Liver (tissue), 9 donors: ENCODE data around the gene WIF1. TPM values are rescaled to one million over a fixed set of nuclear protein-coding genes. Genes with fewer than 3 reads are reported as not detected.

Experiments used
- DNase-seq: peaks from one replicate; pipeline ENCODE4 v3.0.0-alpha.2; 2017; ENCODE audit warnings: low spot score
- H3K27ac ChIP-seq, 2 donors: one replicate each; pipeline ENCODE4 v1.7.0; 2013; ENCODE audit warnings: inconsistent platforms in 2 of 2, low read length in 2 of 2, control low read depth in 1 of 2, low read depth in 1 of 2, mild to moderate bottlenecking in 1 of 2
- H3K27me3 ChIP-seq, 4 donors: one replicate each; pipeline versions ENCODE4 v1.6.1 to v1.7.0; 2013; ENCODE audit warnings: low read length in 3 of 4, inconsistent platforms in 1 of 4, mild to moderate bottlenecking in 1 of 4, moderate library complexity in 1 of 4; ENCODE audit not compliant: control insufficient read depth in 4 of 4, insufficient read depth in 4 of 4
- H3K36me3 ChIP-seq, 4 donors: one replicate each; pipeline versions ENCODE4 v1.6.1 to v1.7.0; 2013; ENCODE audit warnings: low read length in 3 of 4, mild to moderate bottlenecking in 3 of 4, low read depth in 1 of 4, moderate library complexity in 1 of 4; ENCODE audit not compliant: control insufficient read depth in 4 of 4, insufficient read depth in 3 of 4
- H3K4me1 ChIP-seq, 4 donors: one replicate each; pipeline versions ENCODE4 v1.6.1 to v1.7.0; 2013; ENCODE audit warnings: low read length in 3 of 4, mild to moderate bottlenecking in 3 of 4, moderate library complexity in 1 of 4; ENCODE audit not compliant: control insufficient read depth in 4 of 4, insufficient read depth in 4 of 4
- H3K4me3 ChIP-seq, 3 donors: one replicate each; pipeline versions ENCODE4 v1.6.1 to v1.7.0; 2013; ENCODE audit warnings: low read length in 3 of 3, control low read depth in 1 of 3, low read depth in 1 of 3, mild to moderate bottlenecking in 1 of 3
- H3K9ac ChIP-seq, 2 donors: one replicate each; pipeline ENCODE4 v1.7.0; 2013; ENCODE audit warnings: low read length in 2 of 2, mild to moderate bottlenecking in 2 of 2, moderate library complexity in 2 of 2, control low read depth in 1 of 2, low read depth in 1 of 2
- H3K9me3 ChIP-seq, 4 donors: one replicate each; pipeline versions ENCODE4 v1.6.1 to v1.7.0; 2013; ENCODE audit warnings: low read length in 3 of 4; ENCODE audit not compliant: control insufficient read depth in 4 of 4
- EGR1 ChIP-seq, 2 donors: IDR thresholded peaks; 2 replicates each; pipeline ENCODE4 v1.6.1; 2016 to 2018; ENCODE audit warnings: antibody characterized with exemption in 2 of 2, low read depth in 2 of 2
- FOXA1 ChIP-seq: IDR thresholded peaks from 2 replicates; pipeline ENCODE4 v1.6.1; 2016; ENCODE audit warnings: antibody characterized with exemption
- FOXA2 ChIP-seq: IDR thresholded peaks from 2 replicates; pipeline ENCODE4 v1.6.1; 2016; ENCODE audit warnings: antibody characterized with exemption
- GABPA ChIP-seq, 2 donors: IDR thresholded peaks in 1 of 2; conservative IDR thresholded peaks in 1 of 2; 2 replicates each; pipeline ENCODE4 v1.6.1; 2016; ENCODE audit warnings: antibody characterized with exemption in 2 of 2, mild to moderate bottlenecking in 1 of 2, moderate library complexity in 1 of 2
- HNF4A ChIP-seq, 2 donors: conservative IDR thresholded peaks; 2 replicates each; pipeline ENCODE4 v1.6.1; 2016; ENCODE audit warnings: antibody characterized with exemption in 2 of 2, mild to moderate bottlenecking in 2 of 2
- HNF4G ChIP-seq: IDR thresholded peaks from 2 replicates; pipeline ENCODE4 v1.6.1; 2016; ENCODE audit warnings: antibody characterized with exemption
- JUND ChIP-seq, 2 donors: IDR thresholded peaks; 2 replicates each; pipeline ENCODE4 v1.6.1; 2016; ENCODE audit warnings: antibody characterized with exemption in 2 of 2
- RAD21 ChIP-seq, 2 donors: IDR thresholded peaks; 2 replicates each; pipeline ENCODE4 v1.6.1; 2016; ENCODE audit warnings: antibody characterized with exemption in 2 of 2, mild to moderate bottlenecking in 2 of 2
- RXRA ChIP-seq, 2 donors: IDR thresholded peaks; 2 replicates each; pipeline ENCODE4 v1.6.1; 2017 to 2018; ENCODE audit warnings: antibody characterized with exemption in 2 of 2, mild to moderate bottlenecking in 1 of 2
- SP1 ChIP-seq: IDR thresholded peaks from 2 replicates; pipeline ENCODE4 v1.6.1; 2018; ENCODE audit warnings: antibody characterized with exemption, mild to moderate bottlenecking
- TAF1 ChIP-seq: conservative IDR thresholded peaks from 2 replicates; pipeline ENCODE4 v1.6.1; 2016; ENCODE audit warnings: antibody characterized with exemption, mild to moderate bottlenecking
- YY1 ChIP-seq: IDR thresholded peaks from 2 replicates; pipeline ENCODE4 v1.6.1; 2016; ENCODE audit warnings: antibody characterized with exemption, mild to moderate bottlenecking
- WGBS: extraction: QIAGEN DNeasy Blood & Tissue Kit; methylation state at CpG from one replicate; pipeline ENCODE4 v1.1.7; 2013; 5-methylcytosine and 5-hydroxymethylcytosine counted together
- polyA plus RNA-seq, 2 donors: library from polyadenylated mRNA; stranded (reverse) in 1 of 2; unstranded in 1 of 2; fragments of 200-250 nt in 1 of 2; fragments of >200 nt in 1 of 2; fragmentation: Nextera tagmentation in 1 of 2; extraction: Ambion mirVana in 1 of 2; gene quantifications; one replicate each; pipeline versions ENCODE4 v1.2.1 to v1.2.3, GENCODE V29; 2013 to 2015
- total RNA-seq, 2 donors: library from RNA; depleted of rRNA; stranded (reverse); fragments of >200 nt; gene quantifications; one replicate each; pipeline ENCODE4 v1.2.3, GENCODE V29; 2014
- TF ChIP-seq, protein P1 (sequence below): IDR thresholded peaks from 2 replicates; pipeline ENCODE4 v1.6.1; 2016; ENCODE audit warnings: antibody characterized with exemption
- TF ChIP-seq, protein P2 (sequence below): IDR thresholded peaks from 2 replicates; pipeline ENCODE4 v1.6.1; 2016; ENCODE audit warnings: antibody characterized with exemption, mild to moderate bottlenecking
- TF ChIP-seq, protein P3 (sequence below): IDR thresholded peaks from 2 replicates; pipeline ENCODE4 v1.6.1; 2016; ENCODE audit warnings: antibody characterized with exemption
- TF ChIP-seq, protein P4 (sequence below): IDR thresholded peaks from 2 replicates; pipeline ENCODE4 v1.6.1; 2016; ENCODE audit warnings: antibody characterized with exemption
- TF ChIP-seq, protein P5 (sequence below): fragments of 150-350 bp; IDR thresholded peaks from 2 replicates; pipeline ENCODE4 v1.5.1; 2017; ENCODE audit warnings: improper control_type of control experiment, low read depth, low read length; ENCODE audit not compliant: missing input control
- donor health status: healthy.
- donor health status: healthy.
- donor health status: healthy.
- donor health status: healthy.
- donor health status: healthy.

The WIF1 gene
- total and polyA plus RNA-seq, 4 donors: not detected

DNA sequence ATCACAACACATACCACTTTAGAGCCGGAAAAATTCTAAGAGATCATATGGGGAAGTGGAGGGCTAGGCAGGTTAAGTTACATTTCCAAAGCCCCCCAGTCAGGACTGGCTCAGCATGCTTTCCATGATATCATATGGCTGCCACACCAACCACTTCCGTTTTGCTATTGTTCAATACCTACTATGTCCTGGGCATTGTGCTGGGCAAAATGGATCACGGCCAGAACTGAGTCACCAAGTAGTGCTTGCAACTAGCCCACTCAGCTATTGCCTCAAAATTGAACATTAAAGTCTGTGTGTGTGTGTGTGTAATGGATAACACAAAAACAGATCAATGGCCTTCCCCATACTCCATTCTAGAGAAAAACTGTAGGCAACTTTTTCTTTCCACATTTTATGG is 22.7 kb downstream of the WIF1 start:
- no peak for DNase-seq
- Histone ChIP-seq H3K4me1 (no peaks in the 10 kb centered on the region), H3K36me3 (no peaks in the 10 kb centered on the region), H3K27me3 (no peaks in the 10 kb centered on the region), H3K4me3 (no peak overlapping the region), H3K27ac (no peak overlapping the region), H3K9ac (no peak overlapping the region), H3K9me3 (no peaks in the 10 kb centered on the region)
- WGBS: 89% methylated on average over 3 of the region's 3 CpGs
- no peak for TF ChIP-seq EGR1 (IDR thresholded peaks at IDR 0.05; ENCODE audit: low read depth in 2 of 2)

DNA sequence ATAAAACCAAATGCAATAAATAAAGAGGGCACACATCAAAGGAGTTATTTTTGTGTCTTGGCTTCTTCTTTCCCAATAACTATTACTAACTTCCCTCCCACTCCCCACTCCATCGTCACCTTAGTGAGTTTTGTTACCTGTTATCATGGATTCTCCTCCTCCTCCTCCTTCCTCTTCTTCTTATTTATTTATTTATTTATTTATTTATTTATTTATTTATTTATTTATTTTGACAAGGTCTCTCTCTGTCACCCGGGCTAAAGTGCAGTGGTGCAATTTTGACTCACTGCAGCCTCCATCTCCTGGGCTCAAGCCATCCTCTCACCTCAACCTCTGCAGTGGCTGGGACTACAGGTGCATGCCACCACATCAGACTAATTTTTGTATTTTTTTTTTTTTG is 26.4 kb downstream of the WIF1 start:
- Histone ChIP-seq H3K9ac (no peak overlapping the region), H3K4me3 (no peak overlapping the region), H3K27me3 (peaks cover 0 to 3% (median under 1%) of the 10 kb centered on the region in 4 donors), H3K9me3 (no peaks in the 10 kb centered on the region), H3K36me3 (no peaks in the 10 kb centered on the region), H3K4me1 (no peaks in the 10 kb centered on the region), H3K27ac (no peak overlapping the region)
- no peak for DNase-seq
- WGBS: 83% methylated on average over 2 of the region's 2 CpGs
- TF ChIP-seq RXRA (IDR thresholded peaks at IDR 0.05): no peak

DNA sequence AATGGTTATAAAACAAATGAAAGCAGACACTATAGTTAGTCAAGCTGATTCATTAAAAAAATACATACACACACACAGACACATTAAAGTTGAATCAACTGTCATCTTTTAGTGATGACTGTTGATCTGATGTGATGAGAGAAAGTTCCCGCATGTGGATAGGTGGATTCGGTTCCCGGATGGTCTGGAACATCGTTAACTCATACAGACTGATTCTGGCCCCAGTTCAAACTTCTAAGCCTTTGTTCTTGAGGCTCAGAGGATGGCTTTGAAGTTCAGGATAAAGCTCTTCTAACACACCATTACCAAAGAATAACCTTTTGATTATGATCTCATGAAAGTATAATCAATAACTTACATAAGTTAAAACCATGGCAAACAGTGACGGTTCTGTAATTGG is 27.5 kb downstream of the WIF1 start:
- Histone ChIP-seq H3K27me3 (peaks cover 0 to 3% (median under 1%) of the 10 kb centered on the region in 4 donors), H3K36me3 (no peaks in the 10 kb centered on the region), H3K4me1 (no peaks in the 10 kb centered on the region), H3K9ac (no peak overlapping the region), H3K9me3 (no peaks in the 10 kb centered on the region), H3K27ac (no peak overlapping the region), H3K4me3 (no peak overlapping the region)
- no peak for DNase-seq
- TF ChIP-seq RAD21 (IDR thresholded peaks at IDR 0.05) (no peak), HNF4A (conservative IDR thresholded peaks at IDR 0.05) (no peak), GABPA (IDR thresholded peaks at IDR 0.05 in 1 of 2, conservative IDR thresholded peaks at IDR 0.05 in 1 of 2) (no peak), EGR1 (IDR thresholded peaks at IDR 0.05; ENCODE audit: low read depth in 2 of 2) (no peak), RXRA (IDR thresholded peaks at IDR 0.05) (no peak), JUND (IDR thresholded peaks at IDR 0.05) (no peak), FOXA1 (no peak), TAF1 (no peak), HNF4G (no peak), FOXA2 (no peak), SP1 (no peak), YY1 (no peak)
- TF ChIP-seq, protein P1, sequence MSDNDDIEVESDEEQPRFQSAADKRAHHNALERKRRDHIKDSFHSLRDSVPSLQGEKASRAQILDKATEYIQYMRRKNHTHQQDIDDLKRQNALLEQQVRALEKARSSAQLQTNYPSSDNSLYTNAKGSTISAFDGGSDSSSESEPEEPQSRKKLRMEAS: no peak
- TF ChIP-seq, protein P2, sequence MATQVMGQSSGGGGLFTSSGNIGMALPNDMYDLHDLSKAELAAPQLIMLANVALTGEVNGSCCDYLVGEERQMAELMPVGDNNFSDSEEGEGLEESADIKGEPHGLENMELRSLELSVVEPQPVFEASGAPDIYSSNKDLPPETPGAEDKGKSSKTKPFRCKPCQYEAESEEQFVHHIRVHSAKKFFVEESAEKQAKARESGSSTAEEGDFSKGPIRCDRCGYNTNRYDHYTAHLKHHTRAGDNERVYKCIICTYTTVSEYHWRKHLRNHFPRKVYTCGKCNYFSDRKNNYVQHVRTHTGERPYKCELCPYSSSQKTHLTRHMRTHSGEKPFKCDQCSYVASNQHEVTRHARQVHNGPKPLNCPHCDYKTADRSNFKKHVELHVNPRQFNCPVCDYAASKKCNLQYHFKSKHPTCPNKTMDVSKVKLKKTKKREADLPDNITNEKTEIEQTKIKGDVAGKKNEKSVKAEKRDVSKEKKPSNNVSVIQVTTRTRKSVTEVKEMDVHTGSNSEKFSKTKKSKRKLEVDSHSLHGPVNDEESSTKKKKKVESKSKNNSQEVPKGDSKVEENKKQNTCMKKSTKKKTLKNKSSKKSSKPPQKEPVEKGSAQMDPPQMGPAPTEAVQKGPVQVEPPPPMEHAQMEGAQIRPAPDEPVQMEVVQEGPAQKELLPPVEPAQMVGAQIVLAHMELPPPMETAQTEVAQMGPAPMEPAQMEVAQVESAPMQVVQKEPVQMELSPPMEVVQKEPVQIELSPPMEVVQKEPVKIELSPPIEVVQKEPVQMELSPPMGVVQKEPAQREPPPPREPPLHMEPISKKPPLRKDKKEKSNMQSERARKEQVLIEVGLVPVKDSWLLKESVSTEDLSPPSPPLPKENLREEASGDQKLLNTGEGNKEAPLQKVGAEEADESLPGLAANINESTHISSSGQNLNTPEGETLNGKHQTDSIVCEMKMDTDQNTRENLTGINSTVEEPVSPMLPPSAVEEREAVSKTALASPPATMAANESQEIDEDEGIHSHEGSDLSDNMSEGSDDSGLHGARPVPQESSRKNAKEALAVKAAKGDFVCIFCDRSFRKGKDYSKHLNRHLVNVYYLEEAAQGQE: no peak
- TF ChIP-seq, protein P3, sequence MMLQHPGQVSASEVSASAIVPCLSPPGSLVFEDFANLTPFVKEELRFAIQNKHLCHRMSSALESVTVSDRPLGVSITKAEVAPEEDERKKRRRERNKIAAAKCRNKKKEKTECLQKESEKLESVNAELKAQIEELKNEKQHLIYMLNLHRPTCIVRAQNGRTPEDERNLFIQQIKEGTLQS: no peak
- TF ChIP-seq, protein P4, sequence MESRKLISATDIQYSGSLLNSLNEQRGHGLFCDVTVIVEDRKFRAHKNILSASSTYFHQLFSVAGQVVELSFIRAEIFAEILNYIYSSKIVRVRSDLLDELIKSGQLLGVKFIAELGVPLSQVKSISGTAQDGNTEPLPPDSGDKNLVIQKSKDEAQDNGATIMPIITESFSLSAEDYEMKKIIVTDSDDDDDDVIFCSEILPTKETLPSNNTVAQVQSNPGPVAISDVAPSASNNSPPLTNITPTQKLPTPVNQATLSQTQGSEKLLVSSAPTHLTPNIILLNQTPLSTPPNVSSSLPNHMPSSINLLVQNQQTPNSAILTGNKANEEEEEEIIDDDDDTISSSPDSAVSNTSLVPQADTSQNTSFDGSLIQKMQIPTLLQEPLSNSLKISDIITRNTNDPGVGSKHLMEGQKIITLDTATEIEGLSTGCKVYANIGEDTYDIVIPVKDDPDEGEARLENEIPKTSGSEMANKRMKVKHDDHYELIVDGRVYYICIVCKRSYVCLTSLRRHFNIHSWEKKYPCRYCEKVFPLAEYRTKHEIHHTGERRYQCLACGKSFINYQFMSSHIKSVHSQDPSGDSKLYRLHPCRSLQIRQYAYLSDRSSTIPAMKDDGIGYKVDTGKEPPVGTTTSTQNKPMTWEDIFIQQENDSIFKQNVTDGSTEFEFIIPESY: no peak
- TF ChIP-seq, protein P5, sequence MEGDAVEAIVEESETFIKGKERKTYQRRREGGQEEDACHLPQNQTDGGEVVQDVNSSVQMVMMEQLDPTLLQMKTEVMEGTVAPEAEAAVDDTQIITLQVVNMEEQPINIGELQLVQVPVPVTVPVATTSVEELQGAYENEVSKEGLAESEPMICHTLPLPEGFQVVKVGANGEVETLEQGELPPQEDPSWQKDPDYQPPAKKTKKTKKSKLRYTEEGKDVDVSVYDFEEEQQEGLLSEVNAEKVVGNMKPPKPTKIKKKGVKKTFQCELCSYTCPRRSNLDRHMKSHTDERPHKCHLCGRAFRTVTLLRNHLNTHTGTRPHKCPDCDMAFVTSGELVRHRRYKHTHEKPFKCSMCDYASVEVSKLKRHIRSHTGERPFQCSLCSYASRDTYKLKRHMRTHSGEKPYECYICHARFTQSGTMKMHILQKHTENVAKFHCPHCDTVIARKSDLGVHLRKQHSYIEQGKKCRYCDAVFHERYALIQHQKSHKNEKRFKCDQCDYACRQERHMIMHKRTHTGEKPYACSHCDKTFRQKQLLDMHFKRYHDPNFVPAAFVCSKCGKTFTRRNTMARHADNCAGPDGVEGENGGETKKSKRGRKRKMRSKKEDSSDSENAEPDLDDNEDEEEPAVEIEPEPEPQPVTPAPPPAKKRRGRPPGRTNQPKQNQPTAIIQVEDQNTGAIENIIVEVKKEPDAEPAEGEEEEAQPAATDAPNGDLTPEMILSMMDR: no peak
- WGBS: 69% methylated on average over 5 of the region's 5 CpGs
